Measurements from ENCODE around the gene ATG9A. TPM values are rescaled to one million over a fixed set of nuclear protein-coding genes. Genes with fewer than 3 reads are reported as not detected.

The ATG9A gene
- total and polyA plus RNA-seq, 11 donors, result 28.3 to 147 (median 83.5) TPM

- no peak overlapping the region for H3K27ac ChIP-seq
- TF ChIP-seq POLR2A (IDR thresholded peaks at IDR 0.05), result no peak
- TF ChIP-seq CTCF (IDR thresholded peaks at IDR 0.05), result no peak
- H3K4me1 ChIP-seq, result peaks cover 5 to 28% (median 14%) of the 10 kb centered on the region in 12 donors
- no peak for DNase-seq
- 88 to 96% (median 92%) methylated on average over 6 of the region's 6 CpGs for WGBS, 4 donors
- H3K27me3 ChIP-seq, result no peaks in the 10 kb centered on the region
- H3K36me3 ChIP-seq, result peaks cover 0 to 69% (median 56%) of the 10 kb centered on the region in 9 donors
- ATAC-seq, result no peak
- intact Hi-C loops (cut with DNase I), result no loop called here
- no peak overlapping the region for H3K4me3 ChIP-seq
- no peaks in the 10 kb centered on the region for H3K9me3 ChIP-seq
Measured at GRCh38 chr2:219183151-219183772, 46.2 kb downstream of the ATG9A start.

- 68 to 82% (median 73%) methylated on average over 6 to 8 of the region's 8 CpGs for WGBS, 4 donors
- no peaks in the 10 kb centered on the region for H3K9me3 ChIP-seq
- intact Hi-C loops (cut with DNase I), result no loop called here
- H3K27me3 ChIP-seq, result no peaks in the 10 kb centered on the region
- TF ChIP-seq POLR2A (IDR thresholded peaks at IDR 0.05) (no peak), CTCF (IDR thresholded peaks at IDR 0.05) (no peak)
- no peak overlapping the region for H3K4me3 ChIP-seq
- ATAC-seq, result peak in 1 of 4 donors; percentile 10
- peaks cover 5 to 30% (median 14%) of the 10 kb centered on the region in 12 donors for H3K4me1 ChIP-seq
- H3K36me3 ChIP-seq, result peaks cover 0 to 69% (median 56%) of the 10 kb centered on the region in 9 donors
- H3K27ac ChIP-seq, result peak overlapping the region in 1 of 12 donors; percentile 37
- no peak for DNase-seq
Measured at GRCh38 chr2:219182331-219183150, 46.9 kb downstream of the ATG9A start.

DNA sequence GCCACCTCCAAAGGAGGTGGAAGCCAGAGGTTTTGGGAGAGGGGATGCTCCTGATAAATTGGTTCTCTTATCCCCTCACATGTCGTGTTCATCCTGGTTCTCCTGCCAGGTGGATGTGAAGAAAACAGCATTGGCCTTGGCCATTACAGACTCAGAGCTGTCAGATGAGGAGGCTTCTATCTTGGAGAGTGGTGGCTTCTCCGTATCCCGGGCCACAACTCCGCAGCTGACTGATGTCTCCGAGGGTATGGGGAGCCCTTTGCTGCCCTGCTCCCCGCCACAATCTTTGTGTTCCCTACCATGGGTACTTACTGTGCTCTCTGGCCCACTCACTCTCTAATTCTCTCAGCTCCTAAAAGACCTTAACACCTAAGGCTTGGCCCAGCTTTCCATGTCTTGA, 47.9 kb downstream of the ATG9A start:
- Histone ChIP-seq H3K9me3 (no peaks in the 10 kb centered on the region), H3K4me1 (peaks cover 5 to 36% (median 14%) of the 10 kb centered on the region in 12 donors), H3K27me3 (no peaks in the 10 kb centered on the region), H3K27ac (no peak overlapping the region), H3K36me3 (peaks cover 0 to 69% (median 56%) of the 10 kb centered on the region in 9 donors), H3K4me3 (no peak overlapping the region)
- no peak for TF ChIP-seq POLR2A (IDR thresholded peaks at IDR 0.05)
- TF ChIP-seq CTCF (IDR thresholded peaks at IDR 0.05), result no peak
- no peak for ATAC-seq
- DNase-seq, result no peak
- WGBS, 4 donors, result 92 to 94% (median 94%) methylated on average over 6 of the region's 6 CpGs
- intact Hi-C loops (cut with DNase I), result loop anchor here in 1 of 10 donors (2.0 kb wide), 1 partner anchor 23 kb away; no protein-coding TSS in a partner anchor

- WGBS, 4 donors, result 78 to 92% (median 87%) methylated on average over 5 of the region's 5 CpGs
- no peak for TF ChIP-seq POLR2A (IDR thresholded peaks at IDR 0.05)
- ATAC-seq, result no peak
- DNase-seq, result no peak
- H3K27me3 ChIP-seq, result no peaks in the 10 kb centered on the region
- no peak overlapping the region for H3K4me3 ChIP-seq
- intact Hi-C loops (cut with DNase I), result loop anchor here in 1 of 10 donors (2.0 kb wide), 1 partner anchor 24 kb away; no protein-coding TSS in a partner anchor
- no peak overlapping the region for H3K27ac ChIP-seq
- H3K36me3 ChIP-seq, result peaks cover 0 to 65% (median 56%) of the 10 kb centered on the region in 9 donors
- no peaks in the 10 kb centered on the region for H3K9me3 ChIP-seq
- H3K4me1 ChIP-seq, result peaks cover 5 to 39% (median 16%) of the 10 kb centered on the region in 12 donors
Measured at GRCh38 chr2:219180961-219181360, 48.5 kb downstream of the ATG9A start.
